Heart right ventricle (tissue), 16 donors: ENCODE data around the gene SMCO3. TPM values are rescaled to one million over a fixed set of nuclear protein-coding genes. Genes with fewer than 3 reads are reported as not detected.
A peak's percentile ranks its signal among the peaks of the same experiment; 100 is the strongest.

Source experiments
- ATAC-seq, 8 donors: fragments of 200-7000 bp; cut with Tn5 transposase; one replicate each; pipeline ENCODE4 v1.9.1; 2020; ENCODE audit warnings: mild to moderate bottlenecking in 8 of 8, moderate library complexity in 8 of 8, moderate number of reproducible peaks in 1 of 8
- DNase-seq, 2 donors: peaks; one replicate each; pipeline ENCODE4 v3.0.0-alpha.2; 2020
- H3K27ac ChIP-seq, 10 donors: fragments of 200-600 bp; sonication (generic) in 2 of 10; one replicate each; pipeline versions ENCODE4 v1.5.0 to v1.8.0; 2020 to 2022; ENCODE audit warnings: mild to moderate bottlenecking in 3 of 10
- H3K27me3 ChIP-seq, 7 donors: fragments of 200-600 bp; one replicate each; pipeline ENCODE4 v1.8.0; 2021 to 2022; ENCODE audit warnings: mild to moderate bottlenecking in 2 of 7
- H3K36me3 ChIP-seq, 9 donors: fragments of 200-600 bp; sonication (generic) in 1 of 9; one replicate each; pipeline versions ENCODE4 v1.5.0 to v1.8.0; 2020 to 2022; ENCODE audit warnings: mild to moderate bottlenecking in 2 of 9
- H3K4me1 ChIP-seq, 9 donors: fragments of 200-600 bp; sonication (generic) in 1 of 9; one replicate each; pipeline versions ENCODE4 v1.5.0 to v1.8.0; 2020 to 2022; ENCODE audit warnings: mild to moderate bottlenecking in 4 of 9
- H3K4me3 ChIP-seq, 10 donors: fragments of 200-600 bp; sonication (generic) in 2 of 10; one replicate each; pipeline versions ENCODE4 v1.5.0 to v1.8.0; 2020 to 2022; ENCODE audit warnings: mild to moderate bottlenecking in 7 of 10, moderate library complexity in 2 of 10
- H3K9me3 ChIP-seq, 11 donors: fragments of 200-600 bp in 10 of 11; sonication (generic) in 2 of 11; one replicate each; pipeline versions ENCODE4 v1.5.0 to v1.8.0; 2013 to 2022; ENCODE audit warnings: mild to moderate bottlenecking in 2 of 11, control low read depth in 1 of 11, moderate library complexity in 1 of 11
- CTCF ChIP-seq, 9 donors: fragments of 200-600 bp; sonication (generic) in 2 of 9; IDR thresholded peaks; one replicate each; pipeline versions ENCODE4 v1.5.0 to v1.8.0; 2021 to 2022; ENCODE audit warnings: antibody characterized with exemption in 9 of 9, mild to moderate bottlenecking in 5 of 9, moderate library complexity in 1 of 9
- WGBS, 2 donors: extraction: QIAGEN DNeasy Blood & Tissue Kit; methylation state at CpG; one replicate each; pipeline ENCODE4 v1.1.7; 2013; ENCODE audit warnings: inconsistent platforms in 1 of 2; 5-methylcytosine and 5-hydroxymethylcytosine counted together
- intact Hi-C, 10 donors: fragments of 100-400 bp; cut with DNase I; formaldehyde crosslinking; loops; one replicate each; pipeline versions ENCODE4 v1.11.1 to v1.14.2; 2022
- long read RNA-seq, 3 donors: library from polyadenylated mRNA; unstranded; transcript quantifications; one replicate each; pipeline ENCODE4 v2.0.0, GENCODE V29; 2020 to 2021
- polyA plus RNA-seq, 2 donors: library from polyadenylated mRNA; stranded (reverse); fragments of 200-250 nt; gene quantifications; one replicate each; pipeline ENCODE4 v1.2.3, GENCODE V29; 2013
- total RNA-seq, 10 donors: library from RNA; stranded (reverse); fragmentation: NEBNext Ultra II Directional in 3 of 10; extraction: Animal tissue kit (Norgen Biotek cat#: 25700) in 3 of 10; gene quantifications; one replicate each; pipeline versions ENCODE4 v1.2.1 to v1.2.4, GENCODE V29; 2021 to 2023
- donor health status: Arrhythmogenic right ventricular cardiomyopathy.
- donor health status: ischemic (EF 13 %, LVEDD 7.1; RV severe dilation, severe dysfunction).
- donor health status: healthy with polysubstance abuse.
- donor health status: DM: no; HTN: yes; CAD: no.
- donor health status: DM: no; HTN: no; CAD: no.
- donor health status: ischemic (EF 25% LVEDD 6.9; RV normal size, moderate dysfunction).
- donor health status: ischemic (EF 25% LVEDD 5.7; RV mildly dilated, moderate dysfunction).
- donor health status: healthy.
- donor health status: DM: yes; HTN: yes; CAD: no.
- donor health status: Ischemic cardiomyopathy.
- donor health status: ischemic (EF 35%, LVEDD 5.7; RV mildly dilated, moderate dysfunction).
- donor health status: nonischemic (EF 11% LVEDD 7.7; RV severe dilation, severe dysfunction).
- donor health status: DM: yes; HTN: yes; CAD: no.
- donor health status: PGD.
- donor health status: ischemic (EF 29% LVEDD 5.4; RV normal size, mild dysfunction).
- donor health status: nonischemic (EF 23%, LVEDD 6.1; RV moderate dilation, normal function).

The SMCO3 gene
- total RNA-seq (under 1 TPM in 5 of 10 donors, not detected in 5; 0.10 to 0.24 (median 0.12) TPM), polyA plus RNA-seq (1 to 10 TPM in 1 of 2 donors, under 1 TPM in 1; 0.14 to 1.3 TPM)
- long read RNA-seq, donor 1: 0 reads
- long read RNA-seq, donor 2: 0 reads
- long read RNA-seq, donor 3: 0 reads

DNA sequence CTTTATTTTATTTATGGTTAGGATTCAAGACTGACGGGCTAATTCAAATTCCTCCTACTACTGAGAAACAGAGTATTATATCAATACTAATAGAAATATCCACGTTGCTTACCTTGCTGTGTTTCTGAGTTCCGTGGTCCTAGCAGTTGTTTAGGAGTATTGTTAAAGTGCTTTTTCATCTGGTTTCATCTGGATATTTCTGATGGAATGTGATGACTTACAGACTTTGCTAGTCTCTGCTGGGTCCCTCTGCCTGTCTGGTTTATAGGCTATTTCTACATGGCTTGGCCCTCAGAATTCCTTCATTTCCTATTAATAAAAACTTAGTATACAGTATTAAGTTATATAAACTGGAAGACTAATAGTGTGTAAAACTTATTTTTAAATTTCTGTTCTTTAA is at the start of gene SMCO3:
Gene SMCO3, minus strand, starts transcription at position 169 of the 400 bp plus-strand sequence. CDS start 7,502 bp downstream, outside the sequence.
- H3K36me3 ChIP-seq: no peaks in the 10 kb centered on the region
- no peak within 1 kb of the TSS for H3K4me3 ChIP-seq
- ATAC-seq (no peak), DNase-seq (no peak)
- TF ChIP-seq CTCF (IDR thresholded peaks at IDR 0.05): no peak
- no peaks in the 10 kb centered on the region for H3K9me3 ChIP-seq
- peaks cover 0 to 6% (median 0%) of the 10 kb centered on the region in 9 donors for H3K4me1 ChIP-seq
- H3K27me3 ChIP-seq: no peaks in the 10 kb centered on the region
- intact Hi-C loops: no loop called here
- WGBS, 2 donors: 72 to 80% methylated on average over 3 of the region's 3 CpGs
- no peak within 1 kb of the TSS for H3K27ac ChIP-seq

DNA sequence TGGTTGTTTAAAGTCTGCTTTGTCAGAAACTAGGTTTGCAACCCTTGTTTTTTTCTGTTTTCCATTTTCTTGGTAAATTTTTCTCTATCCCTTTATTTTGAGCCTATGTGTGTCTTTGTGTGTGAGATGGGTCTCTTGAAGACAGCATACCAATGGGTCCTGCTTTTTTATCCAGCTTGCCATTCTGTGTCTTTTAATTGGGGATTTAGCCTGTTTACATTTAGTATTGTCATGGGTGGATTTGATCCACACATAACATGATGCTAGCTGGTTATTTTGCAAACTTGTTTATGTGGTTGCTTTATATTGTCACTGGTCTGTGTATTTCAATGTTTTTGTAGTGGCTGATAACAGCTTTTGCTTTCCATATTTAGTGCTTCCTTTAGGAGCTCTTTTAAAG is 46.5 kb upstream of the SMCO3 start:
- Histone ChIP-seq H3K4me3 (no peak overlapping the region), H3K9me3 (peaks cover 0 to 58% (median 17%) of the 10 kb centered on the region in 11 donors), H3K27ac (no peak overlapping the region), H3K27me3 (no peaks in the 10 kb centered on the region), H3K4me1 (no peaks in the 10 kb centered on the region), H3K36me3 (no peaks in the 10 kb centered on the region)
- no peak for DNase-seq
- TF ChIP-seq CTCF (IDR thresholded peaks at IDR 0.05): no peak
- intact Hi-C loops: no loop called here
- no peak for ATAC-seq

- H3K4me3 ChIP-seq: no peak overlapping the region
- no peaks in the 10 kb centered on the region for H3K36me3 ChIP-seq
- no peak overlapping the region for H3K27ac ChIP-seq
- H3K4me1 ChIP-seq: peaks cover 0 to 11% (median 9%) of the 10 kb centered on the region in 9 donors
- 91 to 93% methylated on average over 1 of the region's 1 CpG for WGBS, 2 donors
- intact Hi-C loops: no loop called here
- DNase-seq (no peak), ATAC-seq (no peak)
- H3K27me3 ChIP-seq: no peaks in the 10 kb centered on the region
- no peak for TF ChIP-seq CTCF (IDR thresholded peaks at IDR 0.05)
- peaks cover 0 to 58% (median 17%) of the 10 kb centered on the region in 11 donors for H3K9me3 ChIP-seq
Measured at GRCh38 chr12:14858513-14858912, 44.5 kb upstream of the SMCO3 start.

- DNase-seq (no peak), ATAC-seq (peak in 5 of 8 donors; percentile 30 to 60 (median 46))
- Histone ChIP-seq H3K4me1 (peaks cover 0 to 20% (median 10%) of the 10 kb centered on the region in 9 donors), H3K27me3 (no peaks in the 10 kb centered on the region), H3K4me3 (no peak overlapping the region), H3K27ac (peak overlapping the region in 7 of 10 donors; percentile 13 to 57 (median 20)), H3K9me3 (peaks cover 0 to 28% (median 8%) of the 10 kb centered on the region in 11 donors), H3K36me3 (no peaks in the 10 kb centered on the region)
- intact Hi-C loops: no loop called here
- 69 to 74% methylated on average over 6 of the region's 6 CpGs for WGBS, 2 donors
- no peak for TF ChIP-seq CTCF (IDR thresholded peaks at IDR 0.05)
Measured at GRCh38 chr12:14854586-14855183, 40.7 kb upstream of the SMCO3 start.
